Stimulated activated CD8-positive, alpha-beta memory T cell treated with anti-CD3 and anti-CD28 coated beads, Interleukin-7, amount 100 ng/mL, for 24 hours (primary cell): ENCODE results near the gene CTSA.
"Not testable (repeated sequence)": the region's sequence is repeated elsewhere in the genome, so short reads cannot be mapped to it uniquely, and the experiment has no call there.

Source experiments
- DNase-seq: peaks from one replicate; pipeline ENCODE4 v3.0.0-alpha.2; 2020; ENCODE audit warnings: low read depth

CTSA gene

DNA sequence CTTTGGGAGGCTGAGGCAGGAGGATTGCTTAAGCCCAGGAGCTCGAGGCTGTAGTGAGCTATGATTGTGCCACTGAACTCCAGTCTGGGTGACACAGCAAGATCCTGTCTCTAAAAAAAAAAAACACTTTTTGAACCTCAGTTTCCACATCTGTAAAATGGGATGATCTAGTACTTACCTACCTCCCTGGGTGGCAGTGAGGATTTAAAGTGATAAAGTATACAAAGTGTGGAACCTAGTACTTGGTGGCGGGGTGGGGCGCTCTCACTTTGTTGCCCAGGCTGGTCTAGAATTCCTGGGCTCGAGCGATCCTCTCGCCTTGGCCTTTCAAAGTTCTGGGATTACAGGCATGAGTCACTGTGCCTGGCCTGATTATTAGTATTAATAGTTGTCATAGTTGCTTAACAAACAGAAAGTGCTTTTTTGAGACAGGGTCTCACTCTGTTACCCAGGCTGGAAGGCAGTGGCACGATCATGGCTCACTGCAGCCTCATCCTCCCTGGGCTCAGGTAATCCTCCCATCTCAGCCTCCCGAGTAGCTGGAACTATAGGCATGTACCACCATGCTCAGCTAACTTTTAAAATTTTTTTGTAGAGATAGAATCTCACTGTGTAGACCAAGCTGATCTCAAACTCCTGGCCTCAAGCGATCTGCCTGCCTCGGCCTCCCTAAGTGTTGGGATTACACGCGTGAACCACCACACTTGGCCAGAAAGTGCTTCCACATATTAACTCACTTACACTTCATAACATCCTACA is 27.8 kb downstream of the CTSA start:
- no peak for DNase-seq

DNA sequence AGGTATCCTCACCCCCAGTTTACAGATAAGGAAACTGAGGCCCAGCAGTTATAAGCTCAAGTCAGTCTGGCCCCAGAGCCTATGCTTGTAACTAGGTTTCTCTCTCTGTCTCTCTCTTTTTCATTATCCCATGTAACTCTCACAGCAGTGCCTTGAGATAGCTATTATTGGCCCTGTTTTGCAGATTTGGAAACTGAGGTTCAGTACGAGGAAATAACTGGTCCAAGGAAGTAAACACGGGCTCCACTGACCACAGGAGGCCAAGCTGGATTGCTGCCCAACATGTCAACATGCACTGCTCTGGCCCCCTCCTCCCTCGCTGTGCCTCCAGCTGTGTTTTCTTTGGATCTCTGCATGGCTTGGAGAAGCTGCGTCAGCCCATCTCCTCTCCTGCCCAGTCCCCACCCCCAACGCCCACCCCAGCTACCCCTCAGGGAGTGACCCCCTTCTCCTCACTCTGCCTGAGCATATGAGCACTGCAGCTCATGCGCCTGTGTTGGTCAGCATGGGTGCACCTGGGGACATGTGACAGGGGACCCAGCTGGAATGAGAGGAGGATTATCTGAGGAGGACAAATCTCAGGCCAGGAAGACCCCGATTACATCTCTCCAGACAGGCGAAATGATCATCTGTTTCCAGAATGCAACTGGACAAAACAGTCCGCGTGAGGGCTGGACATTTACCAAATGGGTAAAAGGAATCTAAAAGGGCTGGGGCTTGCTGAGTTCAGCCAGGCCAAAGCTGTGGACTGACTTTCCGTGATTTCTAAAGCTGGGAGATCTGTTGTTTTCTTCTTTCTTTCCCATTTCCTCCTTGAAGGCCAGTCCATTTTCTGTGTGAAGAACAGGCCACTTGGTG is 28.6 kb downstream of the CTSA start:
- DNase-seq, result no peak

DNA sequence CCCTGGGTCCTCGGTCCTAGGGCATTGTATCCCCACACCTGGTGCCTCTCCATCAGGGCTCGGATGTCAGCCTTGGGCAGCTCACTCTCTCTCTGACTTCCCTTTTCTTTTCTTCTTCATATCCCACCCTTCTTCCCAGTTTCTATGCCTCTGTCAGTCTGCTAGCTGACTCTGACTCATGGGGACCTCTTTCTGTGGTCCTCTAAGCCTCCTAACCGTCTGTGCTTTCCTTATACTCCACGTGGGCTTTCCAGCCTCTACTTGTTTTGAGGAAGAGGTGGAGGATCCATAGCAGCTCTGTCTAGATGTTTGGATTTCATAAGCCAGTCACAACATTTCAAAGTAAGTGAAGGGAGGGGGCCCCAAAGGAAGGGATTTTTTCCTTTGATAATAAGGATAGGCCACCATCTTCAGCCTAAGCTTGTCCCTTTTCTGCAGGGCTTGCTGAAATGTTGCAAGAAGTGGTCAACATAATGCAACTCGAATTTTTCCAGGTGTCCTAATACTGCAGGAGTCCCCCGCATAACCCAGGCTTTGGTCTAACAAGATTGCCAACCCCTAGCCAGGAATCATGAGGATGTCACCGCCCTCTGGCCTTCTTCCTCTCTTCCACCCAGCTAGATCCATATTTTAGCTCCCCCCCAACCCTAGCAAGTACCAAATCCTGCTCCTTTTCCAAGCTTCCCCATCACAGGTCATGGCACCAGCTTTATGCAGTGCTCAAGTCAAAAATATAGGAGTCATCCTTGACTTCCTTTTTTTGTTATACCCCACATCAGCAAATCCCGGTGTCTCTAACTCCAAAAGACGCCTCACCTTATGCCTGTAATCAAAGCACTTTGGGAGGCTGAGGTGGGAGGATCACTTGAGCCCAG is 29.6 kb downstream of the CTSA start:
- no peak for DNase-seq

DNA sequence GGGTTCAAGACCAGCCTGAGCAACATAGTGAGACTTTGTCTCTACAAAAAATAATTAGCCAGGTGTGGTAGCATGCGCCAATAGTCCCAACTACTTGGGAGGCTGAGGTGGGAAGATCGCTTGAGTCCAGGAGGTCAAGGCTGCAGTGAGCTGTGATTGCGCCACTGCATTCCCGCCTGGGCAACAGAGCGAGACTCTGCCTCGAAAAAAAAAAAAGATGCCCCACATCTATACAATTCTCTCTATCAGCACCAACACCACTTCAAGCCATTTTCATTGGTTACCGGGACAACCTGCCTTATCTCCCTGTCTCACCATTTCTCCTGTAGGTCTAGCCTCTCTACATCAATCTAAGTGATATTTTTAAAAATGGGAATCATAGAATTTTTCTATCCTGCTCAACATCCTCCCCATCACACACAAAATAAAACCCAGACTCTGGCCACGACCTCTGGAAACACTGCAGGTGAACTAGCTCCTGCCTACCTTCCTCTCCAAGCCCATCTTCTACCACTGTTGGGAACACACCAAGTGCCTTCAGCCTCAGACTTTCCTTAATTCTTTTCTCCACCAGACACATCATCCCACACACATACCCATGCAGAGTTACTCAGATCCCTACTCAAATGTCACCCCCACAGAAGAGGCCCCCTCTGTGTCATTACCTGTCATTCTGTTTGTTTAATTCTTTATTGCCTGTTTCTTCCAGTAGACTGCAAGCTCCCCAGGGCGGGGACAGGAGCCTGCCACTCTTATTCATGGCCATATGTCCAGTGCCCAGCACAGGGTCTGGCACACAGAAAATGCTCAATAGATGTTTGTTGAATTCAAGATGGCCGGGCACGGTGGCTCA is 30.4 kb downstream of the CTSA start:
- DNase-seq, result no peak

DNA sequence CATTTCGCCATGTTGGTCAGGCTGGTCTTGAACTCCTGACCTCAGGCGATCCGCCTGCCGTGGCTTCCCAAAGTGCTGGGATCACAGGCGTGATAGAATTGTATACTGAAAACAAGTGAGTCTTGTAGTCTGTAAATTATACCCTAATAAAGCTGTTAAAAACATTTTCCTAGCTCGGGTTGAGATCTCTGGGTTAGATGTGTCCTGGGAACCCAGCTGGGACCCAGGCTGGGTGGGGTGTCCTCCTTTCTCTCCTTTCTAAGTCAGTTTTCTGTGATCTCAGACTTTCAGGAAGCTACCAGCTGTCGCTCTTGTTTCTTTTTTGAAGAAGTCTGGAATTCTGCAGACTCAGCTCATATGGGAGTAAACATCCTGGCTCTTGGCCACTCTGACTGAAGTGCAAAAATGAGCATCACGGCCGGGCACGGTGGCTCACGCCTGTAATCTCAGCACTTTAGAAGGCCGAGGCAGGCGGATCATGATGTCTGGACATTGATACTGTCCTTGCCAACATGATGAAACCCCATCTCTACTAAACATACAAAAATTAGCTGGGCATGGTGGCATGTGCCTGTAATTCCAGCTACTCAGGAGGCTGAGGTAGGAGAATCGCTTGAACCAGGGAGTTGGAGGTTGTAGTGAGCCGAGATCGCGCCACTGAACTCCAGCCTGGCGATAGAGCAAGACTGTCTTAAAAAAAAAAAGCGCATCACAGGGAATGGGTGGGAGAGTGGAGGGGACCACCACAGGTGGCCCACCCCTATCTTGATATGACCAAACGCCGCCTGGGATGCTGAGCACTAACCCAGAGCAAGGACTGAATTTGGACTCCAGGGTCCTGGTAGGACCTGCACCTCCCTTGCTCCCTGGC is 33.5 kb downstream of the CTSA start:
- DNase-seq, result no peak

DNA sequence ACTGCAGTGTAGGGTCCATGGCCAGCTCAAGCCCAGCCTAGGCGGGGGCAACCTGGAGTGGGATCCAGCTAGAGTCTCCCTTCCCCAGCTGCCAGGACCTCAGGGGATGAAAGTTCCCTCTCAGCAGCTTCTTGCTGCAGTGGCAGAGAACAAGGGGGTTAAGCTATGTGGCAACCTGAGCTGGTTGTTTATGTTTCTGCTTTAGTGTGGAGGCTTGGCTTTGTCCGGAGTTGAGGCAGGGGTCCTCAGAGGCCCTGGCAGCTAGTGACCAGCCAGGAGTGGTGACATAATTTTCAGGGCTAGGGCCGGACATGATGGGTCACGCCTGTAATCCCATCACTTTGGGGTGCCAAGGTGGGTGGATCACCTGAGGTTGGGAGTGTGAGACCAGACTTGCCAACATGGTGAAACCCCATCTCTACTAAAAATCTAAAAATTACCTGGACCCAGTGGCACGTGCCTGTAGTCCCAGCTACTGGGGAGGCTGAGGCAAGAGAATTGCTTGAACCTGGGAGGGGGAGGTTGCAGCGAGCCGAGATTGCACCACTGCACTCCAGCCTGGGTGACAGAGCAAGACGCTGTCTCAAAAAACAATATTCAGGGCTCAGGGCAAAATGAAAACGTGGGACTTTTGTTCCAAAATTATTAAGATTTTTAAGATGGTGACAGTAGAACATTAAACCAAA is 34.8 kb downstream of the CTSA start:
- DNase-seq, result no peak

DNA sequence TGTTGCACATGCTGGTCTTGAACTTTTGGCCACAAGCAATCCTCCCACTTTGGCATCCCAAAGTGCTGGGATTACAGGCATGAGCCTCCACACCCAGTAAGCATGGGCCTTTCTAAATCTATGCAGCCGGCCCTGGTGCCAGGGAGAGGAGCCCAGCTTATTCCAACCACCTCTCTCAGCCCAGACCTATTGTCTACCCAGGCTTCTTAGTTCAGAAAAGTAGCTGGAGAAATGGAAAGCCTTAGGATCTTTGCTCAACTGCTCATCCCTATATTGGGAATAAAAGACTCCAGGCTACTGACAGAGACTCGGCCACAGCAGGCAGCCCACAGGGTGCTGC is 35.6 kb downstream of the CTSA start:
- DNase-seq, result no peak

DNA sequence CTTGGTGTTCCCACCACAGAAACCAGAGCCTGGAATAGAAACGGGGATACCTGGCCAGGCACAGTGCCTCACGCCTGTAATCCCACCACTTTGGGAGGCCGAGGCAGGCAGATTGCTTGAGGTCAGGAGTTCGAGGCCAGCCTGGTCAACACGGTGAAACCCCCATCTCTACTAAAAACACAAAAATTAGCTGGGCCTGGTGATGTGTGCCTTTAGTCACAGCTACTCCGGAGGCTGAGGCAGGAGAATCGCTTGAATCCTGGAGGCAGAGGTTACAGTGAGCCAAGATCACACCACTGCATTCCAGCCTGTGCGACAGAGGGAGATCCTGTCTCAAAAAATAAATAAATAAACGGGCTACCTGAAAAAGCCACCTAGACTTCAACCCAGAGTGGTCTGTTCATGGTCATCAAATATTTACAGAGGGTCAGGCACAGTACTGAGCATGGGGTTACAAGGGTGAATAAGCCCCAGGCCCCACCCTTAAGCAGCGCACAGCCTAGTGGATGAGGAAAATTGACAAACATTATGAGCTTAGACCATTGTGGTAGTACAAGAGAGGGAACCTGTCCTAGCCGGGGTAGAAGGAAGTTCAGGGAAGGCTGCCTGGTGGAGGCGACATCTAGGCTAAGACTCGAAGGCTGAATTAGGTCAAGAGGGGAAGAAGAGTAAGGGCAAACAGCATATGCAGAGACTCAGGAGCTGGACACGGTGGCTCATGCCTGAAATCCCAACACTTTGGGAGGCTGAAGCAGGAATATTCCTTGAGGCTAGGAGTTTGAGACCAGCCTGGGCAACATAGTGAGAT is 36.1 kb downstream of the CTSA start:
- no peak for DNase-seq

DNA sequence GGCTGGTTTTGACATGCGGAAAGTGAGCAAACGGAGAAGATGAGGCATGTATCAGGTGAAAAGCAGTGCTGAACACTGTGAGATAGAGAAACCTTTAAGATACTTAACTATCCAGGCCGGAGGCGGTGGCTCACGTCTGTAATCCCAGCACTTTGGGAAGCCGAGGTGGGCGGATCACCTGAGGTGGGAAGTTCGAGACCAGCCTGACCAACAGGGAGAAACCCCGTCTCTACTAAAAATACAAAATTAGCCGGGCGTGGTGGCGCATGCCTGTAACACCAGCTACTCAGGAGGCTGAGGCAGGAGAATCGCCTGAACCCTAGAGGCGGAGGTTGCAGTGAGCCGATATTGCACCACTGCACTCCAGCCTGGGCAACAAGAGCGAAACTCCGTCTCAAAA is 40.5 kb downstream of the CTSA start:
- DNase-seq, result not testable (repeated sequence)

DNA sequence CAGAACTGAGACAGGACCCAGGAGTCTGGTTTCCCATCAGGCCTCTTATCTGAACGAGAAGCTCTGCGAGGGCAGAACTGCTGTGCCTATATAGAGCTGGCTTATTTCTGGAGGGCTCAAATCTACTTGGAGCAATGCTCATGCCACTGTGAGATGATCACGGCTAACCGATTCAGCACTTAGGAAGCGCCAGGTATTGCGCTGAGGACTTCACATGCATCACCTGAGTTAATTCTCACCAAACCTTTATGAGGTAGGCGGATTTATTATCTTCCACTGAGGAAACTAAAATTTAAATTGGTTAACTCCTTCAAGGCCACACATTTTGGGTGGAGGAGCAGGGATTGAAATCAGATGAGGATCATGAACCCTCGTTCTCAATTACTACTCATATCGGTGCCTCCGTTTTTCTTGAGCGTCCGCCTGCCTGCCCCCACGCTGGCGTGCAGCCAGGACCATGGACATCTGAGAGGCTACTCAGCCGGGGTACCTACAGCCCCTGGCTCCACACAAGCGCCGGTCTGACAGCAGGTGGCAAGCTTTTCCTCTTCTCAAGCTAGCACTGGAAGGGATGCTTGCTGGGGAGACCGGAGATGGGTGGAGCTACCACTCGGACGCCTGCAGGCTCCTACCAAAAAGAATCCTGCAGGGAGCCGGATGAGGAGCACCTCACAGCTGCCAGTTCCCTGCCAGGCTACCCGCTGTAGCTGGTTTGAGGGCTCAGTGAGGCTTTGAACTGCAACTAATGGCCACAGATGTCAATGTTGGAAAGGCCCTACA is 42.3 kb downstream of the CTSA start:
- no peak for DNase-seq

DNA sequence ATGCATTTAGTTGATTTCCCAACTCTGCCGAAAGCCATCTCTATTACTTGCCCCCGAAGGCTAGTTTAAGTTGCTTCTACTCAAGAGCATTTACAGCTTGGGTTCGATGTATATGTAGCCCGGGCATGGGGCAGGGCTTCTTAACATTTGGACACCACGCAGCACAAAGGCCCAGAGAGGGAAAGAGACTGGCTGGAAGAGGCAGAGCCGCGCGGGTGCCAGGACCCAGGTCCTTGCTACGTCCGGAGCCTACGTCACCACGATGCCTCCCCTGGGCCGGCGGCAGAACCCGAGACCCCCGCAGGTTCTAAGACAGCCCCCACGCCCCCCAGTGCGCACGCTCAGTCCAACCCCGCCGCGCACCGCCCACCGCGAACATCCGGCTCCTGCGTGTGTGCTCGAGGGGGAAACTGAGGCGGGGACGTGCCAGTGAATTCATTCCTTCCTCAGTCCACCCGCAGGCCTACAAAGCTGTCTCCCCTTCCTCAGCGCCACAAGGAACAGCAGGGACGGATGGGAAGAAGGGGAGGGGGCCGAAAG is 43.0 kb downstream of the CTSA start:
- no peak for DNase-seq

DNA sequence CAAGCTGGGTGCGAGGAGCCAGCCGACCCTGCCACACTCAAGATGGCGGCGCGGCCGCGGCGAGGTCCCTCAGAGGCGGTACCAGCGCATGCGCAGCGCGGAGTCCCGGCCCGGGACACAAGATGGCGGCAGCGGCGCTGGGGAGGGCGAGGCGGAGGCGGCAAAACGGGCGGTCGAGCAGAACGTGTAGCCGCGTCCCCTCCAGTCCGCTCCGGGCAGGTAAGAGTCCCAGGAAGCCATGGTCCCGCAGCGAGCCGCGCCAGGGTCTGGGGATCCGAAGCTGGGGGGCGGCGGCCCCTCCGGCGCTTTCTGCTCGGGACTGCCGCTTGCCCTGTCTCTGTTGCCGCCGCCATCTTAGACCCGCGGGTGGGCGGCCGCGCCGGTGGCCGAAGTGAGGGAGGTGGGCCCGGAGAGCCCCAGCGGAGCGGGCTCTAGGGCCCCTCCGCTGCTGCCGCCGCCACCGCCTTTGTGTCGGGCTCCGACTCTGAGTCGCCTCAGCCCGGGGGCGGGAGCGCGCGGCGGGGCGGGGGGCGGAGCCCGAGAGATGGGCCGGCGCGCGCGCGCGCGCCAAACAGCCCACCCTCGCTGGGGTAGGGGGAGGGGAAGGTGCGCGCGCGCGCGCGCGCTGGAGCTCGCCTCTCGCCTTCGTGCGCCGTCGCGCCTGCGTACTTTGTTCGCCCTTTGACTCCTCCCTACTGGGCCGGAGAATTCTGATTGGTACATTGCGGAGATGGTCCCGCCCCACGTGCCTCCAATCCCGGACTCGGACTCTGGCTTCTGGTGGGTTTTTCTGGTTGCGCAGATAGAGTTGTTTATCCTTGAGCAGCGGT is 43.7 kb downstream of the CTSA start, which contains the start of gene PCIF1:
Gene PCIF1, plus strand, starts transcription at position 98 of the 830 bp plus-strand sequence. CDS start 4,317 bp downstream, outside the sequence.
- DNase-seq, result peak; percentile 93

DNA sequence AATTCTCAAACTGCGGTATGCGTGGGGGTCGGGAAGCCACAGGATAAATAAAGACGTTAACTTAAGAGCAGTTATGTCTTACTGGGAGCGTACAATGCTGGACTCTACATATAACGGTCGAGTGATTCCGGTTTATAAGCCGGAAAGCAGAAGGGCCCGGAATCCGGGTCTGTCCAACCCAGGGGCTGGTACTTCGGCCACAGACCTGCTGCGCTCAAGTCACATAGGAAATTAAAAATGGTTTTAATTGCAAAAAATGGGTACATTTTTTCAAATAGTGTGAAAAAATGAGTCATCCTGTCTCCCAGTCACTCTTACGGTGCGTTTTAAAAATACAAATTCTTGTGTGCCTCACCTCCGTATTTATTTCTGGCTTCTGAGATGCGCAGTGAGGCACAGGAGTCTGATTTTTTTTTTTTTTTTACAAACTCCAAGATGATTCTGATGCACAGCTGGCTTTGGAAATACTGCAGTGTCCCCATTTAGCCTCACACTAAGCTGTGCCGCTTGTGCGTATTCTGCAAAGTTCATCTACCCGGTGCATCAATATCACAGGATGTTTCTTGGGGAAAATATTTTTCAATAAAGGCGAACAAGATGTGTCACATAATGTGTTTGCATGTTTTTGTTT is 44.4 kb downstream of the CTSA start:
- DNase-seq, result no peak

DNA sequence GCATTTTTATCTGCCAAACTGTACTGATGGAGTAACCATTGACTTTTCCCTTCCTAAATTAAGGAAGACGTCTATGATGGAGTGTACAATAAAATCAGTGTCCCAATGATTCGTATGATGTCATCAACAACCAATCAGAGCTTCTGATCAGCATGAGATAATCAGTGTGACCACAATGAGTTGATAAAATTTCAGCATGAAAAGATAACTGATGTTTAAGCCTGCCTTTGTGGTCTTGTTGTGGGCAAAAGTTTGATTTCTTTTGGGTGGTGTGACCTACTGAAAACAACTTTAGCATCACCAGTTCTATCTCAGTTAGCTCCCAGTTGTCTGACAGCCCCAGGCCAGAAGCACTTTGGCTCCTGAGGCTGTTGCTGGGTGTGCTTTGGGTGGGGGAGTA is 46.6 kb downstream of the CTSA start:
- no peak for DNase-seq

DNA sequence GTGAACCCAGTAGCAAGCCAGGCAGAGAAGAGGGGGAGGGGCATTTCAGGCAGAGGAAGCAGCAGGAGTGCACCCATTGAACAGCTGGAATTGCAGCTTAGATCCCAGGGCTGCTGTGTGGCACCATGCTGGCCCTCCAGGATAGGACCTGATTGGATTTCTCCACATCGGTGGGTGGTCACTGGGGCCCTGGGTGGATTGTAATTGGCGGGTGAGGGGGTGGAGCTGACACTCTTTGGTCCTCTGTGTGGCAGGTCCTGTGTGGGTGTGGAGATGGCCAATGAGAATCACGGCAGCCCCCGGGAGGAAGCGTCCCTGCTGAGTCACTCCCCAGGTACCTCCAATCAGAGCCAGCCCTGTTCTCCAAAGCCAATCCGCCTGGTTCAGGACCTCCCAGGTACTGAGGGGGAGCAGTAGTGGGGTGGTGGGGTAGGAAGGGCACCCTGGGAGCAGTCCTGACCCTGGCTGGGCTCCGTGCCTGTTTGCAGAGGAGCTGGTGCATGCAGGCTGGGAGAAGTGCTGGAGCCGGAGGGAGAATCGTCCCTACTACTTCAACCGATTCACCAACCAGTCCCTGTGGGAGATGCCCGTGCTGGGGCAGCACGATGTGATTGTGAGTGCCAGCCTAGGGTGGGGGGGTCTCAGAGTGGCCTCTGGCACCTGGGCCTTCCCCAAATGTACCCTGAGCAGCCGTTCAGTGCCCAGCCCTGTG is 47.7 kb downstream of the CTSA start:
- DNase-seq, result no peak

DNA sequence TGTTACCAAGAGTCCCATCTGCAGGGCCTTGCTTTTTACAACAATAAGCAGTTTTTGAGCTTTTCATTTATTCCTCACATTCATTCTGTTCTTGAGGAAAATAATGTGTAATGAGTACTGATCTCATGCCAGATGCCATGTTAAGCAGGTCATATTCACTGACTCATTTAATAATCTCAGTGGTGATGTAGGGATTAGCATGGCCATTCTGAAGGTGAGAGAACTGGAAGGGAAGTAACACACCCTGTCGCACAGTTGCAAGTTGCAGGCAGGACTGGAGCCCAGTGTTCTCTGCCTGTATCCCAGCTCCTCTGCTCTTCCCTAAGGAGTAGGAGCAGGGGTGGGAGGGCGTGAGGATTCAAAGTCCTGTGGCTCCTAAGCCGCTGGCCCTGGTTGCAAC is 48.9 kb downstream of the CTSA start:
- DNase-seq, result no peak
